Endothelial cell of umbilical vein (primary cell): ENCODE results near the gene NT5C. TPM values are rescaled to one million over a fixed set of nuclear protein-coding genes. Genes with fewer than 3 reads are reported as not detected.

Source experiments
- BruUV-seq: library from RNA; stranded (reverse); fragments of 400-500 nt; replicated peaks from 2 replicates; lab custom pipeline; 2021; lab: Mats Ljungman, UMichigan
- CTCF ChIA-PET: fragments of 300-600, 350-600 bp; sonication (Branson Sonifier 250); formaldehyde crosslinking; loops from one replicate; lab custom pipeline; 2021; ENCODE audit warnings: antibody characterized with exemption, inconsistent platforms; lab: Charles Lee
- POLR2A ChIA-PET: fragments of 300-600, 350-600 bp; sonication (Branson Sonifier 250); formaldehyde crosslinking; loops from one replicate; lab custom pipeline; 2021; ENCODE audit warnings: antibody characterized with exemption, inconsistent platforms; lab: Charles Lee
- DNase-seq: peaks from one replicate; pipeline ENCODE4 v3.0.0-alpha.2; 2011; ENCODE audit warnings: low read depth, low spot score
- FAIRE-seq: peaks from 2 replicates; lab custom pipeline; 2011; peaks lifted over from hg19 to GRCh38; lab: Jason Lieb, UNC
- H2AFZ ChIP-seq: 2 replicates; pipeline ENCODE4 v1.6.0; 2012; ENCODE audit warnings: low read depth, low read length, control low read depth, inconsistent platforms
- H3K27ac ChIP-seq: 2 replicates; pipeline ENCODE4 v1.5.1; 2011; ENCODE audit warnings: low read depth, mild to moderate bottlenecking, control low read depth, low read length, moderate library complexity; ENCODE audit not compliant: insufficient read depth
- H3K27me3 ChIP-seq, 2 experiments: 2 replicates each; pipeline versions ENCODE4 v1.6.0 to v1.6.1; 2011; ENCODE audit warnings: low read length in 2 of 2, mixed read lengths in 1 of 2; ENCODE audit not compliant: control insufficient read depth in 2 of 2, insufficient read depth in 2 of 2
- H3K36me3 ChIP-seq, 2 experiments: 2 replicates in 1 of 2; 3 replicates in 1 of 2; pipeline ENCODE4 v1.5.1; 2011; ENCODE audit warnings: low read length in 2 of 2, mild to moderate bottlenecking in 1 of 2, moderate library complexity in 1 of 2; ENCODE audit not compliant: control insufficient read depth in 2 of 2, insufficient read depth in 2 of 2; ENCODE audit errors: extremely low read depth in 1 of 2
- H3K4me1 ChIP-seq: 3 replicates; pipeline ENCODE4 v1.5.1; 2011; ENCODE audit warnings: mild to moderate bottlenecking, low read length; ENCODE audit not compliant: control insufficient read depth, insufficient read depth; ENCODE audit errors: extremely low read depth
- H3K4me2 ChIP-seq: 2 replicates; pipeline ENCODE4 v1.6.1; 2011; ENCODE audit warnings: low read length, control low read depth, mixed read lengths; ENCODE audit not compliant: insufficient read depth
- H3K4me3 ChIP-seq, 3 experiments: fragments of 200-600 bp in 1 of 3; sonication (generic), shearing (Covaris generic) in 1 of 3; replicated peaks in 1 of 3; 2 replicates each; pipeline ENCODE4 v1.5.1; 2011 to 2016; ENCODE audit warnings: control low read depth in 3 of 3, low read length in 3 of 3, mild to moderate bottlenecking in 2 of 3, inconsistent platforms in 1 of 3, low read depth in 1 of 3, moderate library complexity in 1 of 3; ENCODE audit not compliant: insufficient read depth in 1 of 3
- H3K79me2 ChIP-seq: 2 replicates; pipeline ENCODE4 v1.6.0; 2012; ENCODE audit warnings: low read length, inconsistent platforms; ENCODE audit not compliant: control insufficient read depth, insufficient read depth
- H3K9ac ChIP-seq: replicated peaks from 2 replicates; pipeline ENCODE3; 2011; ENCODE audit warnings: low read length, control low read depth; ENCODE audit not compliant: insufficient read depth; ENCODE audit errors: extremely low read depth
- H3K9me1 ChIP-seq: replicated peaks from 3 replicates; pipeline ENCODE4 v1.6.0; 2011; ENCODE audit warnings: mild to moderate bottlenecking, low read length; ENCODE audit not compliant: control insufficient read depth, insufficient read depth; ENCODE audit errors: extremely low read depth
- H3K9me3 ChIP-seq: replicated peaks from 2 replicates; pipeline ENCODE4 v1.5.1; 2012; ENCODE audit warnings: low read length, inconsistent platforms; ENCODE audit not compliant: control insufficient read depth, insufficient read depth
- H4K20me1 ChIP-seq: replicated peaks from 2 replicates; pipeline ENCODE3; 2011; ENCODE audit warnings: mild to moderate bottlenecking, low read length; ENCODE audit not compliant: control insufficient read depth, insufficient read depth; ENCODE audit errors: extremely low read depth
- EZH2 ChIP-seq: IDR thresholded peaks from 2 replicates; pipeline ENCODE4 v1.6.1; 2012; ENCODE audit warnings: borderline replicate concordance, low read depth, mild to moderate bottlenecking, moderate library complexity, low read length, inconsistent platforms; ENCODE audit not compliant: severe bottlenecking
- FOS ChIP-seq: IDR thresholded peaks from 2 replicates; pipeline ENCODE4 v1.6.1; 2011; ENCODE audit warnings: mild to moderate bottlenecking, low read length, moderate library complexity, borderline replicate concordance; ENCODE audit not compliant: insufficient read depth
- GATA2 ChIP-seq: IDR thresholded peaks from 2 replicates; pipeline ENCODE4 v1.7.0; 2011; ENCODE audit warnings: low read depth, mild to moderate bottlenecking, moderate library complexity, mixed read lengths, low read length; ENCODE audit not compliant: insufficient read length, insufficient read depth
- JUN ChIP-seq: IDR thresholded peaks from 2 replicates; pipeline ENCODE4 v1.6.1; 2011; ENCODE audit warnings: borderline replicate concordance, low read depth; ENCODE audit not compliant: insufficient read length, insufficient read depth
- MYC ChIP-seq: IDR thresholded peaks from one replicate; pipeline ENCODE4 v1.6.1; 2011; ENCODE audit warnings: mild to moderate bottlenecking, low read depth, low read length
- POLR2A ChIP-seq: IDR thresholded peaks from 2 replicates; pipeline ENCODE4 v1.6.1; 2012; ENCODE audit warnings: low read depth, mild to moderate bottlenecking, control low read depth, low read length
- POLR2AphosphoS5 ChIP-seq: IDR thresholded peaks from 2 replicates; pipeline ENCODE4 v1.6.1; 2012; ENCODE audit warnings: low read depth, mild to moderate bottlenecking, control low read depth, low read length, moderate library complexity; ENCODE audit not compliant: insufficient read depth
- dilution Hi-C: fragments of 300-500 bp; cut with MboI; formaldehyde crosslinking; loops from one replicate; pipeline ENCODE4 v1.15.0; 2019; ENCODE audit warnings: low sequenced_read_pairs; ENCODE audit not compliant: extremely low pct_ligation_motif_present
- intact Hi-C: fragments of 100-400 bp; cut with micrococcal nuclease; formaldehyde crosslinking; loops from one replicate; pipeline ENCODE4 v1.10.0; 2022
- polyA plus RNA-seq, 4 experiments: library from polyadenylated mRNA; depleted of rRNA in 3 of 4; stranded (reverse) in 3 of 4; unstranded in 1 of 4; fragments of >200 nt; gene quantifications; 2 replicates each; pipeline versions ENCODE4 v1.2.1 to v1.2.3, GENCODE V29; 2011 to 2012; ENCODE audit warnings: missing spikeins in 1 of 4
- total RNA-seq: library from RNA; stranded (reverse); gene quantifications from 2 replicates; pipeline ENCODE4 v1.2.3, GENCODE V29; 2021
- TF ChIP-seq, protein P1 (sequence below): IDR thresholded peaks from 2 replicates; pipeline ENCODE4 v1.6.1; 2011; ENCODE audit not compliant: insufficient read depth, insufficient read length
- TF ChIP-seq, protein P2 (sequence below), 2 donors: IDR thresholded peaks; 1 replicate in 1 of 2; 2 replicates in 1 of 2; pipeline ENCODE4 v1.5.1; 2011; ENCODE audit warnings: low read length in 2 of 2, mild to moderate bottlenecking in 2 of 2, moderate library complexity in 2 of 2, control low read depth in 1 of 2, inconsistent platforms in 1 of 2, low read depth in 1 of 2; ENCODE audit not compliant: insufficient read depth in 1 of 2; ENCODE audit errors: extremely low read depth in 1 of 2

NT5C gene
- total and polyA plus RNA-seq, 2 donors (not counting 3 experiments of a cell fraction or from before 2014, with no cell fraction given), result 29.1 to 39.2 TPM

DNA sequence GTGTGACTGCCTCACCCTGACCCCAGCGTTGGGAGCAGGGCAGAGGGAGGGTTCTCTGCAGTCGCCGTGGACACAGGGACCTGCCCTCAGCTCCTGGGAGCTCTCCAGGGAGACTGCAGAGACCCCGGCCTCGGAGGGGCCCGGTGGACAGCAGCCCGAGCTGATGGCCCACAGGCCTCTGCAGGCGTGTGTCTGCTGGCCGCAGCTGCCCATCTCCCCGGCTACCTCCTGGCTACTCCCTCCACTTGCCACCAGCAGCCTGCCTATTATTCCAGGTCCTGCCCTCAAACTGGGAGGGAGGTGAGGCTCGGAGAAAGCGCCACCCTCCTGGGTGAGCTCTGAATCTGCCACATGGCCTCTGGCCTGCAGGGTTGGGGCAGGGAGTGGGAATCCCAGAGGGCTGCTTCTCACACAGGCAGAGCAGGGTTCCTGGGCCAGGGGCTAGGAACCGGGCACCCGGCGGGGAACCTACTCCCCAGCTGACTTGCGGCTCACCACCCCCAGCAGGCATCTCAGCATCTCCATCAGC is 36.6 kb downstream of the NT5C start:
- dilution Hi-C loops, result no loop called here
- intact Hi-C loops, result no loop called here
- no peak overlapping the region for H2AFZ ChIP-seq
- DNase-seq (no peak), FAIRE-seq (no peak)
- no peak overlapping the region for H3K27ac ChIP-seq
- no TSS peak for BruUV-seq
- no peaks in the 10 kb centered on the region for H3K9me1 ChIP-seq
- H3K4me3 ChIP-seq, result no peak overlapping the region
- peaks cover 0 to 11% of the 10 kb centered on the region in 2 experiments for H3K36me3 ChIP-seq
- no peaks in the 10 kb centered on the region for H4K20me1 ChIP-seq
- H3K27me3 ChIP-seq, result no peaks in the 10 kb centered on the region
- ChIA-PET POLR2A (no interaction called here), CTCF (interaction anchor here (0.8 to 4.4 kb wide), 6 partner anchors 10 to 106 kb away, joined by 3 to 46 read pairs (median 5); no protein-coding TSS in a partner anchor)
- H3K9ac ChIP-seq, result no peak overlapping the region
- H3K9me3 ChIP-seq, result no peaks in the 10 kb centered on the region
- TF ChIP-seq JUN (no peak), POLR2A (no peak), FOS (no peak), MYC (no peak), EZH2 (no peak), POLR2AphosphoS5 (no peak), GATA2 (no peak)
- TF ChIP-seq, protein P1, sequence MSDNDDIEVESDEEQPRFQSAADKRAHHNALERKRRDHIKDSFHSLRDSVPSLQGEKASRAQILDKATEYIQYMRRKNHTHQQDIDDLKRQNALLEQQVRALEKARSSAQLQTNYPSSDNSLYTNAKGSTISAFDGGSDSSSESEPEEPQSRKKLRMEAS, result no peak
- TF ChIP-seq, protein P2, sequence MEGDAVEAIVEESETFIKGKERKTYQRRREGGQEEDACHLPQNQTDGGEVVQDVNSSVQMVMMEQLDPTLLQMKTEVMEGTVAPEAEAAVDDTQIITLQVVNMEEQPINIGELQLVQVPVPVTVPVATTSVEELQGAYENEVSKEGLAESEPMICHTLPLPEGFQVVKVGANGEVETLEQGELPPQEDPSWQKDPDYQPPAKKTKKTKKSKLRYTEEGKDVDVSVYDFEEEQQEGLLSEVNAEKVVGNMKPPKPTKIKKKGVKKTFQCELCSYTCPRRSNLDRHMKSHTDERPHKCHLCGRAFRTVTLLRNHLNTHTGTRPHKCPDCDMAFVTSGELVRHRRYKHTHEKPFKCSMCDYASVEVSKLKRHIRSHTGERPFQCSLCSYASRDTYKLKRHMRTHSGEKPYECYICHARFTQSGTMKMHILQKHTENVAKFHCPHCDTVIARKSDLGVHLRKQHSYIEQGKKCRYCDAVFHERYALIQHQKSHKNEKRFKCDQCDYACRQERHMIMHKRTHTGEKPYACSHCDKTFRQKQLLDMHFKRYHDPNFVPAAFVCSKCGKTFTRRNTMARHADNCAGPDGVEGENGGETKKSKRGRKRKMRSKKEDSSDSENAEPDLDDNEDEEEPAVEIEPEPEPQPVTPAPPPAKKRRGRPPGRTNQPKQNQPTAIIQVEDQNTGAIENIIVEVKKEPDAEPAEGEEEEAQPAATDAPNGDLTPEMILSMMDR (IDR thresholded peaks at IDR 0.05; ENCODE audit: extremely low read depth in 1 of 2, insufficient read depth in 1 of 2, low read depth in 1 of 2, low read length in 2 of 2), result no peak
- H3K79me2 ChIP-seq, result no peaks in the 10 kb centered on the region
- H3K4me2 ChIP-seq, result no peak overlapping the region
- H3K4me1 ChIP-seq, result peaks cover 17% of the 10 kb centered on the region
